ENCODE data around the gene SMYD3. TPM values are rescaled to one million over a fixed set of nuclear protein-coding genes. Genes with fewer than 3 reads are reported as not detected.

SMYD3 gene
- total RNA-seq, 1 experiment from 2014 or later = 25.5 TPM

GRCh38 chr1:245984390-245985155 is 522.5 kb downstream of the SMYD3 start:
- Histone ChIP-seq H4K8ac (replicated peaks; ENCODE audit: insufficient read length, low read depth, low read length) (no peak overlapping the region), H2BK12ac (ENCODE audit: insufficient read length, low read depth, low read length) (no peak overlapping the region), H3K23me2 (ENCODE audit: insufficient read length, low read depth, low read length, poor library complexity, severe bottlenecking) (no peaks in the 10 kb centered on the region), H3K27me3 (ENCODE audit: insufficient read depth, low read length) (no peaks in the 10 kb centered on the region), H3K4me2 (ENCODE audit: insufficient read depth, insufficient read length, low read length) (no peak overlapping the region), H3K27ac (ENCODE audit: insufficient read length, low read depth, low read length) (no peak overlapping the region), H3K14ac (ENCODE audit: insufficient read depth, low read length) (no peak overlapping the region), H3K9ac (ENCODE audit: extremely low read depth, insufficient read length, low read length) (no peak overlapping the region), H2BK120ac (ENCODE audit: low read depth, low read length, poor library complexity, severe bottlenecking) (no peak overlapping the region), H3K79me1 (ENCODE audit: insufficient read depth, low read depth, low read length, poor library complexity, severe bottlenecking) (no peaks in the 10 kb centered on the region), H3K79me2 (ENCODE audit: insufficient read depth, low read length) (no peaks in the 10 kb centered on the region), H4K20me1 (ENCODE audit: control insufficient read depth, insufficient read depth, insufficient read length) (no peaks in the 10 kb centered on the region), H2AFZ (ENCODE audit: low read length) (no peak overlapping the region), H4K5ac (ENCODE audit: insufficient read length, low read depth, low read length) (no peak overlapping the region), H2AK5ac (ENCODE audit: insufficient read length, low read length) (no peak overlapping the region), H3T11ph (ENCODE audit: low read length) (no peak overlapping the region), H3K18ac (ENCODE audit: insufficient read length, low read depth, low read length) (no peak overlapping the region), H3K56ac (ENCODE audit: insufficient read length, low read depth, low read length) (no peak overlapping the region), H3K4me1 (ENCODE audit: insufficient read depth, low read length) (0 out of 2 replicates have a peak, but pooled peaks cover 3% of the 10 kb centered on the region), H3K23ac (ENCODE audit: insufficient read length, low read depth, low read length) (no peak overlapping the region), H2BK20ac (ENCODE audit: low read depth, low read length, poor library complexity, severe bottlenecking) (no peak overlapping the region), H2BK15ac (ENCODE audit: low read depth, low read length) (no peak overlapping the region), H2BK5ac (ENCODE audit: insufficient read length, low read length) (no peak overlapping the region), H3K9me3 (ENCODE audit: control insufficient read depth, low read depth, low read length) (no peaks in the 10 kb centered on the region), H4K91ac (ENCODE audit: insufficient read length, low read depth, low read length) (no peak overlapping the region), H3K4ac (ENCODE audit: low read depth, low read length) (no peak overlapping the region)
- WGBS (ENCODE audit: extremely low coverage, insufficient read length, low lambda C conversion rate) = no CpG with 5 or more reads among the region's 7 CpGs
- H3K27me3 Mint-ChIP-seq (ENCODE audit: low read depth) = no peaks in the 10 kb centered on the region
- no peak for TF ChIP-seq CTCF (conservative IDR thresholded peaks at IDR 0.05)
- H3K36me3 Mint-ChIP-seq (ENCODE audit: insufficient read depth in 1 of 3, low read depth in 3 of 3) = no peaks in the 10 kb centered on the region
- H3K9me3 Mint-ChIP-seq = no peaks in the 10 kb centered on the region
- peaks cover 0 to 8% of the 10 kb centered on the region in 2 experiments; a peak in 2 of 4 replicates for H3K4me1 Mint-ChIP-seq
- DNase-seq = no peak
- no peak overlapping the region for H3K27ac Mint-ChIP-seq
- no peak overlapping the region for H3K4me3 Mint-ChIP-seq

Data from H9 (cell line).